ENCODE data around the gene FGF12. TPM values are rescaled to one million over a fixed set of nuclear protein-coding genes. Genes with fewer than 3 reads are reported as not detected.

FGF12 gene
- total and polyA plus RNA-seq, 7 experiments from 2014 or later, result not detected

DNA sequence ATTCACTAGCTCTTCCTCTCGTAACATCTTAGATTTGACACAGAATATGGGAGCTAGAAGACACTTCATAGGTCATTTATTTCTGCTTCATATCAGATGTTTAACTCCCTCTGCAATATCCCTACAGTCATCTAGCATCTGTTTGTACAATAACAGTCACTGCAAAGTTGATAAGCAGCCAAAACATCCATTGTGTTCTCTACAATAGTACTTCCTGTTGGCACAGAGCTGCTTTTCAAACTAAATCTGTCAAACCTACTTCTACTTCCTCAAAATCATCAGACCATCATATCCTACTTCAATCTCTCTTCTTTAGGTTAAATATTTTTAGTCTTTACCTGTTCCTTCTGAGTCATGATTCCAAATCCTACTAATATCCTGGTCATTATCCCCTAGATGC, 233.2 kb downstream of the FGF12 start:
- no peak for ATAC-seq
- intact Hi-C loops (cut with micrococcal nuclease), result no loop called here
- no peaks in the 10 kb centered on the region for H3K4me1 ChIP-seq (ENCODE audit: control insufficient read depth in 2 of 2, insufficient read depth in 2 of 2, low read length in 2 of 2)
- H3K9me3 ChIP-seq (ENCODE audit: control insufficient read depth in 2 of 3, low read length in 3 of 3), result no peaks in the 10 kb centered on the region
- Mint-ChIP-seq H3K27ac (no peak overlapping the region), H3K4me1 (no peaks in the 10 kb centered on the region), H3K36me3 (no peaks in the 10 kb centered on the region), H3K4me3 (no peak overlapping the region), H3K27me3 (peaks cover 0 to 17% (median 8%) of the 10 kb centered on the region in 5 donors), H3K9me3 (peaks cover 0 to 1% (median 0%) of the 10 kb centered on the region in 11 donors)
- POLR2A ChIA-PET, result no interaction called here
- no peaks in the 10 kb centered on the region for H3K36me3 ChIP-seq (ENCODE audit: control insufficient read depth in 2 of 3, insufficient read depth in 3 of 3, low read length in 3 of 3)
- no peak overlapping the region for H3K4me3 ChIP-seq (ENCODE audit: low read length)
- DNase-seq, result no peak
- H3K27me3 ChIP-seq (ENCODE audit: control insufficient read depth in 2 of 2, insufficient read depth in 2 of 2, low read length in 2 of 2), result no peaks in the 10 kb centered on the region
- CTCF ChIA-PET, result no interaction called here
- no peak overlapping the region for H3K27ac ChIP-seq (ENCODE audit: low read depth, low read length)

DNA sequence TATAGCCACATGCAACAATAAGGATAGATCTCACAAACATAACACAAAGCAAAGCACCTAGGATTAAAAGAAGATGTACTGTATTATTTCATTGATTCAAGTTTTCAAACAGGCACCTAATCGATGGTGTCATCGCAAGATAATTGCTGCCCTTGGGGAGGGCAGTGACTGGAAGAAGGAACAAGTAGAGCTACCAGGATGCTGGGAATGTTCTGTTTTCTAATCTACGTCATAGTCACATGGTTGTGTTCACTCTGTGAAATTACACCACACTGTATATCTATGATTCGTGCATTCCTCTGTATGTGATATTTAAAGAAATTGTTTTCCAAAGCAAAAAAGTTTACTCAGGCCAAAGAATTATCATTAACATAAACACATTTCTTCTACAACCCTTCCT, 236.6 kb downstream of the FGF12 start:
- no peaks in the 10 kb centered on the region for H3K4me1 Mint-ChIP-seq
- H3K9me3 ChIP-seq (ENCODE audit: control insufficient read depth in 2 of 3, low read length in 3 of 3), result no peaks in the 10 kb centered on the region
- ChIA-PET CTCF (no interaction called here), POLR2A (no interaction called here)
- H3K9me3 Mint-ChIP-seq, result peaks cover 0 to 3% (median 0%) of the 10 kb centered on the region in 11 donors
- no peak overlapping the region for H3K27ac Mint-ChIP-seq
- no peak for ATAC-seq
- no peaks in the 10 kb centered on the region for H3K36me3 Mint-ChIP-seq
- H3K4me1 ChIP-seq (ENCODE audit: control insufficient read depth in 2 of 2, insufficient read depth in 2 of 2, low read length in 2 of 2), result no peaks in the 10 kb centered on the region
- H3K27me3 Mint-ChIP-seq, result peaks cover 0 to 22% (median 12%) of the 10 kb centered on the region in 5 donors
- DNase-seq, result no peak
- no peak overlapping the region for H3K4me3 ChIP-seq (ENCODE audit: low read length)
- no peak overlapping the region for H3K27ac ChIP-seq (ENCODE audit: low read depth, low read length)
- intact Hi-C loops (cut with micrococcal nuclease), result no loop called here
- no peak overlapping the region for H3K4me3 Mint-ChIP-seq
- no peaks in the 10 kb centered on the region for H3K36me3 ChIP-seq (ENCODE audit: control insufficient read depth in 2 of 3, insufficient read depth in 3 of 3, low read length in 3 of 3)
- H3K27me3 ChIP-seq (ENCODE audit: control insufficient read depth in 2 of 2, insufficient read depth in 2 of 2, low read length in 2 of 2), result no peaks in the 10 kb centered on the region

GRCh38 chr3:192489579-192489978, 237.8 kb downstream of the FGF12 start:
- no peaks in the 10 kb centered on the region for H3K4me1 Mint-ChIP-seq
- Histone ChIP-seq H3K27me3 (ENCODE audit: control insufficient read depth in 2 of 2, insufficient read depth in 2 of 2, low read length in 2 of 2) (no peaks in the 10 kb centered on the region), H3K4me1 (ENCODE audit: control insufficient read depth in 2 of 2, insufficient read depth in 2 of 2, low read length in 2 of 2) (no peaks in the 10 kb centered on the region), H3K4me3 (ENCODE audit: low read length) (no peak overlapping the region), H3K9me3 (ENCODE audit: control insufficient read depth in 2 of 3, low read length in 3 of 3) (no peaks in the 10 kb centered on the region), H3K36me3 (ENCODE audit: control insufficient read depth in 2 of 3, insufficient read depth in 3 of 3, low read length in 3 of 3) (no peaks in the 10 kb centered on the region), H3K27ac (ENCODE audit: low read depth, low read length) (no peak overlapping the region)
- POLR2A ChIA-PET, result no interaction called here
- ATAC-seq (no peak), DNase-seq (no peak)
- H3K27ac Mint-ChIP-seq, result no peak overlapping the region
- CTCF ChIA-PET, result no interaction called here
- H3K9me3 Mint-ChIP-seq, result peaks cover 0 to 3% (median 0%) of the 10 kb centered on the region in 11 donors
- intact Hi-C loops (cut with micrococcal nuclease), result no loop called here
- peaks cover 0 to 22% (median 12%) of the 10 kb centered on the region in 5 donors for H3K27me3 Mint-ChIP-seq
- H3K4me3 Mint-ChIP-seq, result no peak overlapping the region
- H3K36me3 Mint-ChIP-seq, result no peaks in the 10 kb centered on the region

DNA sequence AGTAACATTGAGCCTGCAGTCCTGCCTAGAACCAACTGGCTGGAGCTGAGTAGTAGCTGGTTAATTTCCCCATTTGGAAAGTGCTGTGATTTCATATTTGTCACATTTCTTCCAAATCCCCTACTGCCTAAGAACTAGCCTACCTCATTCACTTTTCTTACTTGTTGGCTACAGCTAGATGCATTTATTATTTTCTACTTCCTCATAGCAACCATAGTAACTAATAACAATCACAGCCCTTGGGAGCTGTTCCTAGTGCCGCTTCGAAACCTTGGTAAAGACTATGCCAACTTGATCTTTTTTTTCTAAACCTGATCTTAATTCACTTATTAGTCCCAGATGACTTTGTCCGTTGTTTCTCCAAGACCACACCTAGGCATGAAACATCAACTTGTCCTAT, 240.3 kb downstream of the FGF12 start:
- ChIA-PET POLR2A (no interaction called here), CTCF (no interaction called here)
- Mint-ChIP-seq H3K4me3 (no peak overlapping the region), H3K27me3 (peaks cover 0 to 20% (median 12%) of the 10 kb centered on the region in 5 donors), H3K4me1 (peaks cover 0 to 4% (median 0%) of the 10 kb centered on the region in 7 donors), H3K9me3 (peaks cover 0 to 3% (median 0%) of the 10 kb centered on the region in 11 donors), H3K36me3 (no peaks in the 10 kb centered on the region), H3K27ac (no peak overlapping the region)
- no peaks in the 10 kb centered on the region for H3K27me3 ChIP-seq (ENCODE audit: control insufficient read depth in 2 of 2, insufficient read depth in 2 of 2, low read length in 2 of 2)
- H3K4me3 ChIP-seq (ENCODE audit: low read length), result no peak overlapping the region
- ATAC-seq (no peak), DNase-seq (no peak)
- H3K9me3 ChIP-seq (ENCODE audit: control insufficient read depth in 2 of 3, low read length in 3 of 3), result no peaks in the 10 kb centered on the region
- H3K36me3 ChIP-seq (ENCODE audit: control insufficient read depth in 2 of 3, insufficient read depth in 3 of 3, low read length in 3 of 3), result no peaks in the 10 kb centered on the region
- no peak overlapping the region for H3K27ac ChIP-seq (ENCODE audit: low read depth, low read length)
- H3K4me1 ChIP-seq (ENCODE audit: control insufficient read depth in 2 of 2, insufficient read depth in 2 of 2, low read length in 2 of 2), result no peaks in the 10 kb centered on the region
- intact Hi-C loops (cut with micrococcal nuclease), result no loop called here

GRCh38 chr3:192482809-192483208, 244.5 kb downstream of the FGF12 start:
- Mint-ChIP-seq H3K9me3 (peaks cover 0 to 1% (median 0%) of the 10 kb centered on the region in 11 donors), H3K27ac (peak overlapping the region in 1 of 9 donors; percentile 24), H3K4me1 (peaks cover 0 to 4% (median 0%) of the 10 kb centered on the region in 7 donors), H3K4me3 (peak overlapping the region in 2 of 10 donors; percentile 4 to 40), H3K27me3 (peaks cover 0 to 24% (median 4%) of the 10 kb centered on the region in 5 donors), H3K36me3 (no peaks in the 10 kb centered on the region)
- H3K27me3 ChIP-seq (ENCODE audit: control insufficient read depth in 2 of 2, insufficient read depth in 2 of 2, low read length in 2 of 2), result no peaks in the 10 kb centered on the region
- ATAC-seq (no peak), DNase-seq (no peak)
- H3K9me3 ChIP-seq (ENCODE audit: control insufficient read depth in 2 of 3, low read length in 3 of 3), result no peaks in the 10 kb centered on the region
- H3K27ac ChIP-seq (ENCODE audit: low read depth, low read length), result no peak overlapping the region
- no peak overlapping the region for H3K4me3 ChIP-seq (ENCODE audit: low read length)
- ChIA-PET POLR2A (no interaction called here), CTCF (interaction anchor here (0.9 kb wide), 1 partner anchor 42 kb away, joined by 4 read pairs; no protein-coding TSS in a partner anchor)
- H3K36me3 ChIP-seq (ENCODE audit: control insufficient read depth in 2 of 3, insufficient read depth in 3 of 3, low read length in 3 of 3), result no peaks in the 10 kb centered on the region
- no peaks in the 10 kb centered on the region for H3K4me1 ChIP-seq (ENCODE audit: control insufficient read depth in 2 of 2, insufficient read depth in 2 of 2, low read length in 2 of 2)
- intact Hi-C loops (cut with micrococcal nuclease), result no loop called here

GRCh38 chr3:192482391-192482790, 244.9 kb downstream of the FGF12 start:
- no peaks in the 10 kb centered on the region for H3K4me1 ChIP-seq (ENCODE audit: control insufficient read depth in 2 of 2, insufficient read depth in 2 of 2, low read length in 2 of 2)
- H3K27ac Mint-ChIP-seq, result no peak overlapping the region
- POLR2A ChIA-PET, result no interaction called here
- peaks cover 0 to 4% (median 0%) of the 10 kb centered on the region in 7 donors for H3K4me1 Mint-ChIP-seq
- no peaks in the 10 kb centered on the region for H3K27me3 ChIP-seq (ENCODE audit: control insufficient read depth in 2 of 2, insufficient read depth in 2 of 2, low read length in 2 of 2)
- no peak overlapping the region for H3K4me3 ChIP-seq (ENCODE audit: low read length)
- H3K4me3 Mint-ChIP-seq, result no peak overlapping the region
- H3K36me3 Mint-ChIP-seq, result no peaks in the 10 kb centered on the region
- CTCF ChIA-PET, result interaction anchor here (0.9 kb wide), 1 partner anchor 41 kb away, joined by 4 read pairs; no protein-coding TSS in a partner anchor
- ATAC-seq (no peak), DNase-seq (no peak)
- H3K27me3 Mint-ChIP-seq, result peaks cover 0 to 20% (median 4%) of the 10 kb centered on the region in 5 donors
- H3K9me3 Mint-ChIP-seq, result no peaks in the 10 kb centered on the region
- no peaks in the 10 kb centered on the region for H3K9me3 ChIP-seq (ENCODE audit: control insufficient read depth in 2 of 3, low read length in 3 of 3)
- no peaks in the 10 kb centered on the region for H3K36me3 ChIP-seq (ENCODE audit: control insufficient read depth in 2 of 3, insufficient read depth in 3 of 3, low read length in 3 of 3)
- no peak overlapping the region for H3K27ac ChIP-seq (ENCODE audit: low read depth, low read length)
- intact Hi-C loops (cut with micrococcal nuclease), result no loop called here

DNA sequence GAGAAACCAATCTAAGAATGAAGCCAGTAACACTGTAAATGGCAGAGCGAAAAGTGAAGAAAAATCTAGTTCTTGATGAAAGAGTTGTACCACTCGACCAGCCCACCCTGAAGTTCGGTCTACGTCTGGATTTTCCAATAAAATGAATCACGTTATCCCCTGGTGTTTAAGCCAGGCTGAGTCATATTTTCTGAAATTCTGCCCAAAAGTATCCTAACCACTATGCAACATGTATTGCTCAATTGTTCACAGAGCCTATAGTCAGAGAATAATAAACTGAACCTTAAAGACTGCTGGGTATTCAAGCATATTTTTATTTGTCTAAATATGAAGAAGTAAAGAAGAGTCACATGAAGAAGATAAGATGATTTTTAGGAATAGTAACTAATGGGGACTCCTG, 245.7 kb downstream of the FGF12 start:
- ATAC-seq (no peak), DNase-seq (no peak)
- Mint-ChIP-seq H3K4me3 (no peak overlapping the region), H3K27ac (no peak overlapping the region), H3K36me3 (no peaks in the 10 kb centered on the region), H3K27me3 (peaks cover 0 to 23% (median 5%) of the 10 kb centered on the region in 5 donors), H3K4me1 (peaks cover 0 to 4% (median 0%) of the 10 kb centered on the region in 7 donors), H3K9me3 (peaks cover 0 to 4% (median 0%) of the 10 kb centered on the region in 11 donors)
- Histone ChIP-seq H3K27ac (ENCODE audit: low read depth, low read length) (no peak overlapping the region), H3K36me3 (ENCODE audit: control insufficient read depth in 2 of 3, insufficient read depth in 3 of 3, low read length in 3 of 3) (no peaks in the 10 kb centered on the region), H3K4me3 (ENCODE audit: low read length) (no peak overlapping the region), H3K9me3 (ENCODE audit: control insufficient read depth in 2 of 3, low read length in 3 of 3) (no peaks in the 10 kb centered on the region), H3K4me1 (ENCODE audit: control insufficient read depth in 2 of 2, insufficient read depth in 2 of 2, low read length in 2 of 2) (no peaks in the 10 kb centered on the region), H3K27me3 (ENCODE audit: control insufficient read depth in 2 of 2, insufficient read depth in 2 of 2, low read length in 2 of 2) (no peaks in the 10 kb centered on the region)
- intact Hi-C loops (cut with micrococcal nuclease), result no loop called here
- ChIA-PET POLR2A (no interaction called here), CTCF (no interaction called here)
